ENCODE measurements around the gene ZNF506.
"Not testable (repeated sequence)": the region's sequence is repeated elsewhere in the genome, so short reads cannot be mapped to it uniquely, and the experiment has no call there.

ZNF506 gene

GRCh38 chr19:19817357-19817756 is 4.2 kb downstream of the ZNF506 start:
- no peak overlapping the region for H2AFZ ChIP-seq (ENCODE audit: low read depth, low read length, severe bottlenecking)
- peak overlapping the region; percentile 7; the same call in 1 of the 2 replicates for H3K27ac ChIP-seq (ENCODE audit: low read depth, low read length)
- no peak overlapping the region for H3K4me3 ChIP-seq (ENCODE audit: insufficient read depth, low read length, poor library complexity, severe bottlenecking)
- H3F3A ChIP-seq (ENCODE audit: insufficient read depth), result peaks cover 9% of the 10 kb centered on the region
- H3K36me3 ChIP-seq (ENCODE audit: low read length), result peaks cover 24% of the 10 kb centered on the region
- peak overlapping the region; percentile 70 for H3K4me2 ChIP-seq (ENCODE audit: low read depth, low read length, poor library complexity, severe bottlenecking)
- no peaks in the 10 kb centered on the region for H4K20me1 ChIP-seq (ENCODE audit: low read depth, low read length)
- H3K9ac ChIP-seq (ENCODE audit: low read length), result no peak overlapping the region
- H3K79me2 ChIP-seq (ENCODE audit: insufficient read depth, low read length), result peaks cover 81% of the 10 kb centered on the region
- TF ChIP-seq, protein P1, sequence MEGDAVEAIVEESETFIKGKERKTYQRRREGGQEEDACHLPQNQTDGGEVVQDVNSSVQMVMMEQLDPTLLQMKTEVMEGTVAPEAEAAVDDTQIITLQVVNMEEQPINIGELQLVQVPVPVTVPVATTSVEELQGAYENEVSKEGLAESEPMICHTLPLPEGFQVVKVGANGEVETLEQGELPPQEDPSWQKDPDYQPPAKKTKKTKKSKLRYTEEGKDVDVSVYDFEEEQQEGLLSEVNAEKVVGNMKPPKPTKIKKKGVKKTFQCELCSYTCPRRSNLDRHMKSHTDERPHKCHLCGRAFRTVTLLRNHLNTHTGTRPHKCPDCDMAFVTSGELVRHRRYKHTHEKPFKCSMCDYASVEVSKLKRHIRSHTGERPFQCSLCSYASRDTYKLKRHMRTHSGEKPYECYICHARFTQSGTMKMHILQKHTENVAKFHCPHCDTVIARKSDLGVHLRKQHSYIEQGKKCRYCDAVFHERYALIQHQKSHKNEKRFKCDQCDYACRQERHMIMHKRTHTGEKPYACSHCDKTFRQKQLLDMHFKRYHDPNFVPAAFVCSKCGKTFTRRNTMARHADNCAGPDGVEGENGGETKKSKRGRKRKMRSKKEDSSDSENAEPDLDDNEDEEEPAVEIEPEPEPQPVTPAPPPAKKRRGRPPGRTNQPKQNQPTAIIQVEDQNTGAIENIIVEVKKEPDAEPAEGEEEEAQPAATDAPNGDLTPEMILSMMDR (IDR thresholded peaks at IDR 0.05; ENCODE audit: insufficient read depth, low read length, poor library complexity, severe bottlenecking), result no peak
- TF ChIP-seq EZH2phosphoT487 (conservative IDR thresholded peaks at IDR 0.05; ENCODE audit: low read length), result no peak
- H3K9me3 ChIP-seq (ENCODE audit: insufficient read depth, low read length), result no peaks in the 10 kb centered on the region
- no peaks in the 10 kb centered on the region for H3K9me2 ChIP-seq (replicated peaks; ENCODE audit: insufficient read depth, low read length)
- H3K27me3 ChIP-seq (ENCODE audit: low read length), result no peaks in the 10 kb centered on the region

GRCh38 chr19:19816679-19817078 is 4.9 kb downstream of the ZNF506 start:
- Histone ChIP-seq H3K36me3 (ENCODE audit: low read length) (peaks cover 24% of the 10 kb centered on the region), H3K79me2 (ENCODE audit: insufficient read depth, low read length) (peaks cover 88% of the 10 kb centered on the region), H3K27ac (ENCODE audit: low read depth, low read length) (no peak overlapping the region), H3K9ac (ENCODE audit: low read length) (no peak overlapping the region), H3F3A (ENCODE audit: insufficient read depth) (peaks cover 9% of the 10 kb centered on the region), H3K4me3 (ENCODE audit: insufficient read depth, low read length, poor library complexity, severe bottlenecking) (no peak overlapping the region), H3K9me2 (replicated peaks; ENCODE audit: insufficient read depth, low read length) (no peaks in the 10 kb centered on the region), H3K27me3 (ENCODE audit: low read length) (no peaks in the 10 kb centered on the region), H3K4me2 (ENCODE audit: low read depth, low read length, poor library complexity, severe bottlenecking) (no peak overlapping the region), H4K20me1 (ENCODE audit: low read depth, low read length) (no peaks in the 10 kb centered on the region), H2AFZ (ENCODE audit: low read depth, low read length, severe bottlenecking) (no peak overlapping the region), H3K9me3 (ENCODE audit: insufficient read depth, low read length) (no peaks in the 10 kb centered on the region)
- TF ChIP-seq EZH2phosphoT487 (conservative IDR thresholded peaks at IDR 0.05; ENCODE audit: low read length), result no peak
- TF ChIP-seq, protein P1 (IDR thresholded peaks at IDR 0.05; ENCODE audit: insufficient read depth, low read length, poor library complexity, severe bottlenecking), result no peak

DNA sequence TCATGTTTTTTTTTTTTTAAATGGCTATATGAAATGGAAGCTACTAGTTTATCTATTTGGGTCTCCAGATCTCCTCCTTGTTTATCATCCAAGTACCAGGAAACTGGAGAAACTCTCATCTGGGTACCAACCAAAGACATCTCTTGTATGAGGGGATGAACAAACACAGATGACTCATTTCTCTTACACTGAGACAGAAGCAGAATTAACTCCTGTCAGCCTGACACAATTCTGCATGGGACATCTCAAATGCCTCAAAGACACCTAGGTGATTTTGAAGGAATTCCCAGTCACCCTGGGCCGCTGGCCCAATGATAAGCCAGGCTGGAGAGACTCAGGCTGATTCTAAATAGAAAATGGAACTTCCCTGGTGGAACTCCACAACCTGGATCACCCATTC is 9.6 kb downstream of the ZNF506 start:
- not testable (repeated sequence) for H3F3A ChIP-seq (ENCODE audit: insufficient read depth); H3K4me2 ChIP-seq (ENCODE audit: low read depth, low read length, poor library complexity, severe bottlenecking); H3K27me3 ChIP-seq (ENCODE audit: low read length); H3K9ac ChIP-seq (ENCODE audit: low read length); H2AFZ ChIP-seq (ENCODE audit: low read depth, low read length, severe bottlenecking); H4K20me1 ChIP-seq (ENCODE audit: low read depth, low read length); H3K9me2 ChIP-seq (replicated peaks; ENCODE audit: insufficient read depth, low read length); H3K4me3 ChIP-seq (ENCODE audit: insufficient read depth, low read length, poor library complexity, severe bottlenecking); H3K9me3 ChIP-seq (ENCODE audit: insufficient read depth, low read length); H3K27ac ChIP-seq (ENCODE audit: low read depth, low read length)
- Histone ChIP-seq H3K36me3 (ENCODE audit: low read length) (peaks cover 17% of the 10 kb centered on the region), H3K79me2 (ENCODE audit: insufficient read depth, low read length) (peaks cover 88% of the 10 kb centered on the region)

DNA sequence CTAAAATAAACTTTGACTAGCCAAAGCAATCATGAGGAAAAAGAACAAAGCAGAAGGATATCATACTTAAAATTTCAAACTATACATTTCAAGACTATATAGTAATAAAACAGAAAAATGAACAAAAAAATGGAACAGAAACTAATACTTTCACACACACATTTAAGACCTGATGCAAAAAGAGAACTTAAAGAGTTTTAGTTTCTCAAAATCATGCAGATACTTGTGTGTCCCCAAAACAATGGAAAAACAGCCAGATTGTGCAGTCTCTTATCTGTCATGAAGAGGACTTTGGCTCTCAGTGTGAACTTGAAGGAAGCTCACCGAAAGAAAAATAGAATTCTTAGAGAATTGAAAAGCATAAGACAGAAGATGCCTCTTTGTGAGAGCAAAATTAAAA is 16.1 kb downstream of the ZNF506 start:
- no peak overlapping the region for H3K27ac ChIP-seq (ENCODE audit: low read depth, low read length)
- H2AFZ ChIP-seq (ENCODE audit: low read depth, low read length, severe bottlenecking), result no peak overlapping the region
- H3F3A ChIP-seq (ENCODE audit: insufficient read depth), result peaks cover 24% of the 10 kb centered on the region; the same call in 1 of the 2 replicates
- no peak overlapping the region for H3K4me2 ChIP-seq (ENCODE audit: low read depth, low read length, poor library complexity, severe bottlenecking)
- H3K36me3 ChIP-seq (ENCODE audit: low read length), result peaks cover 39% of the 10 kb centered on the region
- TF ChIP-seq, protein P1 (IDR thresholded peaks at IDR 0.05; ENCODE audit: insufficient read depth, low read length, poor library complexity, severe bottlenecking), result no peak
- no peak for TF ChIP-seq EZH2phosphoT487 (conservative IDR thresholded peaks at IDR 0.05; ENCODE audit: low read length)
- no peaks in the 10 kb centered on the region for H4K20me1 ChIP-seq (ENCODE audit: low read depth, low read length)
- H3K79me2 ChIP-seq (ENCODE audit: insufficient read depth, low read length), result peaks cover 73% of the 10 kb centered on the region
- no peak overlapping the region for H3K4me3 ChIP-seq (ENCODE audit: insufficient read depth, low read length, poor library complexity, severe bottlenecking)
- H3K9me3 ChIP-seq (ENCODE audit: insufficient read depth, low read length), result no peaks in the 10 kb centered on the region
- no peaks in the 10 kb centered on the region for H3K27me3 ChIP-seq (ENCODE audit: low read length)
- no peaks in the 10 kb centered on the region for H3K9me2 ChIP-seq (replicated peaks; ENCODE audit: insufficient read depth, low read length)
- no peak overlapping the region for H3K9ac ChIP-seq (ENCODE audit: low read length)

Measured in SU-DHL-6 (cell line).